ENCODE measurements around the gene CDK15.
"Not testable (repeated sequence)": the region's sequence is repeated elsewhere in the genome, so short reads cannot be mapped to it uniquely, and the experiment has no call there.

Gene CDK15

GRCh38 chr2:201789395-201789794 lies 16.9 kb upstream of the CDK15 start:
- no peak for DNase-seq (ENCODE audit: low read depth in 2 of 2, low spot score in 1 of 2)

- DNase-seq (ENCODE audit: low read depth in 2 of 2, low spot score in 1 of 2) = no peak
Measured at GRCh38 chr2:201790291-201790690, 16.0 kb upstream of the CDK15 start.

- DNase-seq (ENCODE audit: low read depth in 2 of 2, low spot score in 1 of 2) = no peak
Measured at GRCh38 chr2:201790989-201791388, 15.3 kb upstream of the CDK15 start.

GRCh38 chr2:201793631-201794030 lies 12.7 kb upstream of the CDK15 start:
- no peak for DNase-seq (ENCODE audit: low read depth in 2 of 2, low spot score in 1 of 2)

- DNase-seq (ENCODE audit: low read depth in 2 of 2, low spot score in 1 of 2) = no peak
Measured at GRCh38 chr2:201794294-201794693, 12.0 kb upstream of the CDK15 start.

- no peak for DNase-seq (ENCODE audit: low read depth in 2 of 2, low spot score in 1 of 2)
Measured at GRCh38 chr2:201795607-201796477, 10.5 kb upstream of the CDK15 start.

- DNase-seq (ENCODE audit: low read depth in 2 of 2, low spot score in 1 of 2) = no peak
Measured at GRCh38 chr2:201796478-201796865, 9.9 kb upstream of the CDK15 start.

GRCh38 chr2:201797175-201797840 lies 9.0 kb upstream of the CDK15 start:
- DNase-seq (ENCODE audit: low read depth in 2 of 2, low spot score in 1 of 2) = no peak

- no peak for DNase-seq (ENCODE audit: low read depth in 2 of 2, low spot score in 1 of 2)
Measured at GRCh38 chr2:201798252-201798913, 8.0 kb upstream of the CDK15 start.

- not testable (repeated sequence) for DNase-seq (ENCODE audit: low read depth in 2 of 2, low spot score in 1 of 2)
Measured at GRCh38 chr2:201798914-201799285, 7.4 kb upstream of the CDK15 start.

GRCh38 chr2:201807452-201807999 lies 1.2 kb downstream of the CDK15 start:
- no peak for DNase-seq (ENCODE audit: low read depth in 2 of 2, low spot score in 1 of 2)

GRCh38 chr2:201808027-201808426 lies 1.7 kb downstream of the CDK15 start:
- DNase-seq (ENCODE audit: low read depth in 2 of 2, low spot score in 1 of 2) = no peak

GRCh38 chr2:201809633-201810032 lies 3.3 kb downstream of the CDK15 start:
- DNase-seq (ENCODE audit: low read depth in 2 of 2, low spot score in 1 of 2) = no peak

- not testable (repeated sequence) for DNase-seq (ENCODE audit: low read depth in 2 of 2, low spot score in 1 of 2)
Measured at GRCh38 chr2:201810604-201811003, 4.3 kb downstream of the CDK15 start.

- DNase-seq (ENCODE audit: low read depth in 2 of 2, low spot score in 1 of 2) = no peak
Measured at GRCh38 chr2:201813996-201814760, 7.8 kb downstream of the CDK15 start.

- DNase-seq (ENCODE audit: low read depth in 2 of 2, low spot score in 1 of 2) = no peak
Measured at GRCh38 chr2:201816657-201817575, 10.6 kb downstream of the CDK15 start.

- no peak for DNase-seq (ENCODE audit: low read depth in 2 of 2, low spot score in 1 of 2)
Measured at GRCh38 chr2:201820383-201821007, 14.2 kb downstream of the CDK15 start.

GRCh38 chr2:201821080-201821479 lies 14.7 kb downstream of the CDK15 start:
- no peak for DNase-seq (ENCODE audit: low read depth in 2 of 2, low spot score in 1 of 2)

GRCh38 chr2:201824212-201824611 lies 17.9 kb downstream of the CDK15 start:
- DNase-seq (ENCODE audit: low read depth in 2 of 2, low spot score in 1 of 2) = no peak

All from stimulated activated CD8-positive, alpha-beta memory T cell treated with anti-CD3 and anti-CD28 coated beads, Interleukin-4, amount 100 ng/mL, for 4 hours (primary cell).